IMR-90 (cell line): ENCODE results near the gene CDKAL1. TPM values are rescaled to one million over a fixed set of nuclear protein-coding genes. Genes with fewer than 3 reads are reported as not detected.

Experiments
- ATAC-seq: fragments of 200-7000 bp; cut with Tn5 transposase; 2 replicates; pipeline ENCODE4 v1.9.1; 2020; ENCODE audit warnings: low read depth, mild to moderate bottlenecking, moderate library complexity
- BruUV-seq: library from RNA; stranded (reverse); fragments of 400-500 nt; replicated peaks from 2 replicates; lab custom pipeline; 2021; lab: Mats Ljungman, UMichigan
- CTCF ChIA-PET: fragments of 300-600 bp; formaldehyde crosslinking; extraction: SDS; loops from one replicate; lab custom pipeline; 2021; ENCODE audit warnings: antibody characterized with exemption; lab: Yijun Ruan, JAX
- POLR2A ChIA-PET: fragments of 300-600 bp; sonication (Branson Sonifier 250); formaldehyde crosslinking; loops from one replicate; lab custom pipeline; 2022; ENCODE audit warnings: antibody characterized with exemption; ENCODE audit not compliant: unreplicated experiment; lab: Charles Lee
- DNase-seq: peaks from one replicate; pipeline ENCODE4 v3.0.0; 2013
- H2AFZ ChIP-seq: replicated peaks from 2 replicates; pipeline ENCODE3; 2013; ENCODE audit warnings: low read length, mild to moderate bottlenecking; ENCODE audit not compliant: poor library complexity
- H2AK5ac ChIP-seq: 2 replicates; pipeline ENCODE4 v1.6.1; 2013; ENCODE audit warnings: low read depth, low read length, inconsistent platforms
- H2AK9ac ChIP-seq: replicated peaks from 2 replicates; pipeline ENCODE3; 2013; ENCODE audit warnings: mild to moderate bottlenecking, low read depth, low read length, moderate library complexity; ENCODE audit not compliant: poor library complexity
- H2BK120ac ChIP-seq: 2 replicates; pipeline ENCODE4 v1.6.1; 2013; ENCODE audit warnings: low read depth, low read length, inconsistent platforms
- H2BK15ac ChIP-seq: 3 replicates; pipeline ENCODE4 v1.6.1; 2013; ENCODE audit warnings: low read depth, low read length, inconsistent platforms
- H2BK20ac ChIP-seq: 2 replicates; pipeline ENCODE4 v1.6.1; 2013; ENCODE audit warnings: low read depth, mild to moderate bottlenecking, inconsistent platforms, low read length, moderate library complexity
- H2BK5ac ChIP-seq: 2 replicates; pipeline ENCODE4 v1.6.1; 2013; ENCODE audit warnings: mild to moderate bottlenecking, low read depth, low read length, inconsistent platforms; ENCODE audit not compliant: poor library complexity, severe bottlenecking
- H3K14ac ChIP-seq: replicated peaks from 2 replicates; pipeline ENCODE4 v1.6.1; 2013; ENCODE audit warnings: low read depth, low read length, inconsistent platforms
- H3K18ac ChIP-seq: 2 replicates; pipeline ENCODE4 v1.6.1; 2013; ENCODE audit warnings: low read depth, low read length, control low read depth
- H3K23ac ChIP-seq: 2 replicates; pipeline ENCODE4 v1.6.1; 2013; ENCODE audit warnings: low read depth, low read length, inconsistent platforms
- H3K27ac ChIP-seq: 2 replicates; pipeline ENCODE4 v1.5.1; 2013; ENCODE audit warnings: mild to moderate bottlenecking, control low read depth, low read length; ENCODE audit not compliant: insufficient read depth
- H3K27me3 ChIP-seq: 2 replicates; pipeline ENCODE4 v1.6.1; 2013; ENCODE audit warnings: low read length; ENCODE audit not compliant: control insufficient read depth, insufficient read depth
- H3K36me3 ChIP-seq: 2 replicates; pipeline ENCODE4 v1.6.1; 2013; ENCODE audit warnings: low read length, mixed read lengths; ENCODE audit not compliant: control insufficient read depth, insufficient read depth
- H3K4ac ChIP-seq: 2 replicates; pipeline ENCODE4 v1.6.1; 2013; ENCODE audit warnings: low read depth, low read length, inconsistent platforms
- H3K4me1 ChIP-seq: 2 replicates; pipeline ENCODE4 v1.6.1; 2013; ENCODE audit warnings: low read length, mixed read lengths; ENCODE audit not compliant: control insufficient read depth, insufficient read depth
- H3K4me2 ChIP-seq: 2 replicates; pipeline ENCODE4 v1.6.1; 2013; ENCODE audit warnings: low read depth, mild to moderate bottlenecking, control low read depth, low read length, moderate library complexity
- H3K4me3 ChIP-seq: 2 replicates; pipeline ENCODE4 v1.5.1; 2013; ENCODE audit warnings: low read depth, mild to moderate bottlenecking, control low read depth, low read length, moderate library complexity; ENCODE audit not compliant: insufficient read depth
- H3K56ac ChIP-seq: 2 replicates; pipeline ENCODE4 v1.6.1; 2013; ENCODE audit warnings: low read length, inconsistent platforms; ENCODE audit not compliant: insufficient read depth; ENCODE audit errors: extremely low read depth
- H3K79me1 ChIP-seq, 2 experiments: 2 replicates each; pipeline ENCODE4 v1.6.1; 2013; ENCODE audit warnings: low read length in 2 of 2, inconsistent platforms in 1 of 2, low read depth in 1 of 2
- H3K9ac ChIP-seq: 2 replicates; pipeline ENCODE4 v1.6.1; 2013; ENCODE audit warnings: low read depth, low read length, control low read depth
- H3K9me1 ChIP-seq: 2 replicates; pipeline ENCODE4 v1.6.1; 2013; ENCODE audit warnings: low read length, inconsistent platforms; ENCODE audit not compliant: insufficient read depth
- H3K9me3 ChIP-seq: 2 replicates; pipeline ENCODE4 v1.6.1; 2013; ENCODE audit warnings: low read length; ENCODE audit not compliant: control insufficient read depth, insufficient read depth
- H4K20me1 ChIP-seq: 2 replicates; pipeline ENCODE4 v1.6.1; 2013; ENCODE audit warnings: low read length, inconsistent platforms; ENCODE audit not compliant: insufficient read depth
- H4K5ac ChIP-seq: 2 replicates; pipeline ENCODE4 v1.6.1; 2013; ENCODE audit warnings: mild to moderate bottlenecking, low read depth, low read length, control low read depth
- H4K8ac ChIP-seq, 2 experiments: 2 replicates each; pipeline ENCODE4 v1.6.1; 2013; ENCODE audit warnings: low read depth in 2 of 2, low read length in 2 of 2, control low read depth in 1 of 2, inconsistent platforms in 1 of 2
- H4K91ac ChIP-seq: 2 replicates; pipeline ENCODE4 v1.6.1; 2013; ENCODE audit warnings: low read depth, low read length, inconsistent platforms; ENCODE audit not compliant: insufficient read depth
- BHLHE40 ChIP-seq: fragments of 150-350 bp; IDR thresholded peaks from 2 replicates; pipeline ENCODE4 v1.6.1; 2016; ENCODE audit warnings: mild to moderate bottlenecking, low read depth, low read length
- CEBPB ChIP-seq: IDR thresholded peaks from 2 replicates; pipeline ENCODE4 v1.6.1; 2012; ENCODE audit warnings: low read depth, low read length, improper control_type of control experiment
- CHD1 ChIP-seq: IDR thresholded peaks from 2 replicates; pipeline ENCODE4 v1.6.1; 2012; ENCODE audit warnings: low read depth, low read length, improper control_type of control experiment
- FOS ChIP-seq: fragments of 150-350 bp; IDR thresholded peaks from 2 replicates; pipeline ENCODE4 v1.6.1; 2016; ENCODE audit warnings: low read depth, low read length
- MAFK ChIP-seq: IDR thresholded peaks from 2 replicates; pipeline ENCODE4 v1.6.1; 2012; ENCODE audit warnings: low read depth, low read length, improper control_type of control experiment
- MAZ ChIP-seq: IDR thresholded peaks from 2 replicates; pipeline ENCODE4 v1.6.1; 2012; ENCODE audit warnings: low read depth, mild to moderate bottlenecking, low read length, improper control_type of control experiment, moderate library complexity, borderline replicate concordance
- MXI1 ChIP-seq: IDR thresholded peaks from 2 replicates; pipeline ENCODE4 v1.6.1; 2012; ENCODE audit warnings: low read depth, mild to moderate bottlenecking, low read length, moderate library complexity, borderline replicate concordance
- NFE2L2 ChIP-seq: fragments of 150-350 bp; IDR thresholded peaks from 2 replicates; pipeline ENCODE4 v1.6.1; 2016; ENCODE audit warnings: low read depth, mild to moderate bottlenecking, low read length
- POLR2A ChIP-seq: IDR thresholded peaks from 2 replicates; pipeline ENCODE4 v1.6.1; 2012; ENCODE audit warnings: mild to moderate bottlenecking, low read depth, low read length
- RAD21 ChIP-seq: IDR thresholded peaks from 2 replicates; pipeline ENCODE4 v1.6.1; 2012; ENCODE audit warnings: low read length, improper control_type of control experiment
- RCOR1 ChIP-seq: IDR thresholded peaks from 2 replicates; pipeline ENCODE4 v1.6.1; 2012; ENCODE audit warnings: mild to moderate bottlenecking, low read length, improper control_type of control experiment; ENCODE audit not compliant: insufficient replicate concordance
- RFX5 ChIP-seq: IDR thresholded peaks from 2 replicates; pipeline ENCODE4 v1.8.0; 2012; ENCODE audit warnings: low read depth, mild to moderate bottlenecking, low read length, moderate library complexity
- SMC3 ChIP-seq: fragments of 150-350 bp; IDR thresholded peaks from 2 replicates; pipeline ENCODE4 v1.6.1; 2016; ENCODE audit warnings: low read depth, mild to moderate bottlenecking, antibody characterized with exemption, low read length, moderate library complexity
- WGBS, 2 experiments: methylation state at CpG; one replicate each; pipeline versions ENCODE4 v1.1.5 to v1.1.7; 2013; ENCODE audit warnings: missing lambda C conversion rate in 2 of 2; ENCODE audit not compliant: insufficient read length in 1 of 2; ENCODE audit errors: extremely low coverage in 2 of 2; 5-methylcytosine and 5-hydroxymethylcytosine counted together
- dilution Hi-C: fragments of 300-500 bp; cut with HindIII; formaldehyde crosslinking; loops from one replicate; pipeline ENCODE4 v1.14.3; 2018; ENCODE audit warnings: low sequenced_read_pairs; ENCODE audit not compliant: unreplicated experiment
- in situ Hi-C: fragments of 300-500 bp; cut with MboI; formaldehyde crosslinking; loops from 3 replicates; pipeline ENCODE4 v1.14.3; 2019; ENCODE audit warnings: low sequenced_read_pairs, inconsistent platforms, mixed read lengths
- intact Hi-C: fragments of 100-400 bp; cut with micrococcal nuclease; formaldehyde crosslinking; loops from 2 replicates; pipeline ENCODE4 v1.10.0; 2022
- polyA plus RNA-seq, 3 experiments: library from polyadenylated mRNA; depleted of rRNA; stranded (reverse); fragments of >200 nt; gene quantifications; 2 replicates each; pipeline ENCODE4 v1.2.3, GENCODE V29; 2012; ENCODE audit warnings: low replicate concordance in 1 of 3
- total RNA-seq: library from RNA; depleted of rRNA; stranded (reverse); fragments of >200 nt; gene quantifications from 2 replicates; pipeline ENCODE4 v1.2.3, GENCODE V29; 2012
- TF ChIP-seq, protein P1 (sequence below): conservative IDR thresholded peaks from 2 replicates; pipeline ENCODE4 v1.5.1; 2012; ENCODE audit warnings: mild to moderate bottlenecking, low read depth, low read length, improper control_type of control experiment
- TF ChIP-seq, protein P2 (sequence below): fragments of 150-350 bp; IDR thresholded peaks from 2 replicates; pipeline ENCODE4 v1.6.1; 2017; ENCODE audit warnings: mild to moderate bottlenecking, antibody characterized with exemption, low read length, low read depth
- TF ChIP-seq, protein P3 (sequence below): fragments of 150-350 bp; IDR thresholded peaks from 2 replicates; pipeline ENCODE4 v1.6.1; 2016; ENCODE audit warnings: low read depth, mild to moderate bottlenecking, low read length, moderate library complexity, borderline replicate concordance

Gene CDKAL1
- total and polyA plus RNA-seq, 2 of the 4 experiments (the other 2 are of a cell fraction) = 3.7 to 13.1 TPM

DNA sequence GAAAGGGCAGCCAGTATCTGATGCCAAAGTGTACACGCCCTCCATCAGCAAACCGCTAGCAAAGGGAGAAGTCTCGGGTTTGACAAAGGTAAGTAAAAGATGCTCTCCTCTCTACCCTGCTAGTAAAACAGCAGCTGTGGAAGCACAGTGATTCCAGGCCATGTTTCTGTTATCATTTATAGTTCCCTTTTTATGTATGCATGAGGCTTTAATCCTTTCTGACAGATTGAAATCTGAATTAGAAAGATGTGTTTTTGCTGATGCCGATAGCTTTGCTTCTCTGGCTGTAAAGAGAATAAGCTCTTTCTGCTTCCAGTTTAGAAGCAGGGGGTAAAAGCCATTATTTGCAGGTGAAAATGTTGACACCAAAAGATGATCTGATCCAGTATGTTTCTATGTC lies 666.9 kb downstream of the CDKAL1 start:
- no peak for ATAC-seq
- dilution Hi-C loops (no loop called here), in situ Hi-C loops (no loop called here), intact Hi-C loops (no loop called here)
- Histone ChIP-seq H3K9me1 (no peaks in the 10 kb centered on the region; the same call in 1 of the 2 replicates), H3K4me1 (peaks cover 1% of the 10 kb centered on the region; the same call in 1 of the 2 replicates), H3K27me3 (no peaks in the 10 kb centered on the region), H3K4me2 (no peak overlapping the region), H2AFZ (no peak overlapping the region), H2BK20ac (no peak overlapping the region), H3K14ac (no peak overlapping the region), H2AK5ac (no peak overlapping the region), H3K18ac (no peak overlapping the region), H4K8ac (no peak overlapping the region), H3K4me3 (no peak overlapping the region), H3K9me3 (no peaks in the 10 kb centered on the region), H4K91ac (no peak overlapping the region), H3K27ac (no peak overlapping the region), H3K79me1 (no peaks in the 10 kb centered on the region), H2BK15ac (no peak overlapping the region), H3K56ac (no peak overlapping the region), H2BK120ac (no peak overlapping the region), H3K4ac (no peak overlapping the region), H2AK9ac (no peak overlapping the region), H3K9ac (no peak overlapping the region), H3K36me3 (no peaks in the 10 kb centered on the region), H3K23ac (no peak overlapping the region), H4K5ac (no peak overlapping the region), H4K20me1 (no peaks in the 10 kb centered on the region), H2BK5ac (no peak overlapping the region)
- ChIA-PET CTCF (interaction anchor here (0.6 kb wide), 2 partner anchors 58 to 1025 kb away, joined by 3 read pairs; no protein-coding TSS in a partner anchor), POLR2A (no interaction called here)
- 100% methylated on average over 1 of the region's 4 CpGs; no CpG with 5 or more reads in 1 of the 2 experiments for WGBS, 2 experiments
- no TSS peak for BruUV-seq
- no peak for DNase-seq
- TF ChIP-seq MAFK = no peak
- TF ChIP-seq, protein P1, sequence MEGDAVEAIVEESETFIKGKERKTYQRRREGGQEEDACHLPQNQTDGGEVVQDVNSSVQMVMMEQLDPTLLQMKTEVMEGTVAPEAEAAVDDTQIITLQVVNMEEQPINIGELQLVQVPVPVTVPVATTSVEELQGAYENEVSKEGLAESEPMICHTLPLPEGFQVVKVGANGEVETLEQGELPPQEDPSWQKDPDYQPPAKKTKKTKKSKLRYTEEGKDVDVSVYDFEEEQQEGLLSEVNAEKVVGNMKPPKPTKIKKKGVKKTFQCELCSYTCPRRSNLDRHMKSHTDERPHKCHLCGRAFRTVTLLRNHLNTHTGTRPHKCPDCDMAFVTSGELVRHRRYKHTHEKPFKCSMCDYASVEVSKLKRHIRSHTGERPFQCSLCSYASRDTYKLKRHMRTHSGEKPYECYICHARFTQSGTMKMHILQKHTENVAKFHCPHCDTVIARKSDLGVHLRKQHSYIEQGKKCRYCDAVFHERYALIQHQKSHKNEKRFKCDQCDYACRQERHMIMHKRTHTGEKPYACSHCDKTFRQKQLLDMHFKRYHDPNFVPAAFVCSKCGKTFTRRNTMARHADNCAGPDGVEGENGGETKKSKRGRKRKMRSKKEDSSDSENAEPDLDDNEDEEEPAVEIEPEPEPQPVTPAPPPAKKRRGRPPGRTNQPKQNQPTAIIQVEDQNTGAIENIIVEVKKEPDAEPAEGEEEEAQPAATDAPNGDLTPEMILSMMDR = no peak
- TF ChIP-seq CEBPB = no peak
- no peak for TF ChIP-seq POLR2A
- TF ChIP-seq, protein P2, sequence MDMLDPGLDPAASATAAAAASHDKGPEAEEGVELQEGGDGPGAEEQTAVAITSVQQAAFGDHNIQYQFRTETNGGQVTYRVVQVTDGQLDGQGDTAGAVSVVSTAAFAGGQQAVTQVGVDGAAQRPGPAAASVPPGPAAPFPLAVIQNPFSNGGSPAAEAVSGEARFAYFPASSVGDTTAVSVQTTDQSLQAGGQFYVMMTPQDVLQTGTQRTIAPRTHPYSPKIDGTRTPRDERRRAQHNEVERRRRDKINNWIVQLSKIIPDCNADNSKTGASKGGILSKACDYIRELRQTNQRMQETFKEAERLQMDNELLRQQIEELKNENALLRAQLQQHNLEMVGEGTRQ = no peak
- no peak for TF ChIP-seq FOS
- no peak for TF ChIP-seq RCOR1
- TF ChIP-seq SMC3 = no peak
- TF ChIP-seq BHLHE40 = no peak
- TF ChIP-seq, protein P3, sequence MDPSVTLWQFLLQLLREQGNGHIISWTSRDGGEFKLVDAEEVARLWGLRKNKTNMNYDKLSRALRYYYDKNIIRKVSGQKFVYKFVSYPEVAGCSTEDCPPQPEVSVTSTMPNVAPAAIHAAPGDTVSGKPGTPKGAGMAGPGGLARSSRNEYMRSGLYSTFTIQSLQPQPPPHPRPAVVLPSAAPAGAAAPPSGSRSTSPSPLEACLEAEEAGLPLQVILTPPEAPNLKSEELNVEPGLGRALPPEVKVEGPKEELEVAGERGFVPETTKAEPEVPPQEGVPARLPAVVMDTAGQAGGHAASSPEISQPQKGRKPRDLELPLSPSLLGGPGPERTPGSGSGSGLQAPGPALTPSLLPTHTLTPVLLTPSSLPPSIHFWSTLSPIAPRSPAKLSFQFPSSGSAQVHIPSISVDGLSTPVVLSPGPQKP = no peak
- TF ChIP-seq MXI1 = no peak
- TF ChIP-seq CHD1 = no peak
- no peak for TF ChIP-seq NFE2L2
- TF ChIP-seq RFX5 = no peak
- TF ChIP-seq RAD21 = no peak
- no peak for TF ChIP-seq MAZ
